GM19438 (cell line): ENCODE measurements around the gene WDR62.
"Not testable (repeated sequence)": the region's sequence is repeated elsewhere in the genome, so short reads cannot be mapped to it uniquely, and the experiment has no call there.

Experiments
- ATAC-seq: cut with Tn5 transposase; IDR thresholded peaks from one replicate; pipeline ENCODE4 v1.9.1; 2021; ENCODE audit warnings: low read depth; ENCODE audit not compliant: unreplicated experiment

WDR62 gene

GRCh38 chr19:36032251-36033104 is 22.2 kb upstream of the WDR62 start, which contains the start of gene CLIP3:
TSS of gene CLIP3 (minus strand) at chr19:36032873. CDS start at chr19:36032357, 516 bp downstream.
- no peak for ATAC-seq

GRCh38 chr19:36040495-36040894 is 14.2 kb upstream of the WDR62 start:
- no peak for ATAC-seq

- ATAC-seq, result not testable (repeated sequence)
Measured at GRCh38 chr19:36041092-36041491, 13.6 kb upstream of the WDR62 start.

- ATAC-seq, result no peak
Measured at GRCh38 chr19:36041831-36042230, 12.9 kb upstream of the WDR62 start.

GRCh38 chr19:36043952-36044351 is 10.7 kb upstream of the WDR62 start:
- no peak for ATAC-seq

- ATAC-seq, result no peak
Measured at GRCh38 chr19:36046443-36047050, 8.2 kb upstream of the WDR62 start.

GRCh38 chr19:36047835-36048234 is 6.9 kb upstream of the WDR62 start:
- no peak for ATAC-seq

GRCh38 chr19:36049080-36049698 is 5.5 kb upstream of the WDR62 start:
- no peak for ATAC-seq

GRCh38 chr19:36051236-36051635 is 3.5 kb upstream of the WDR62 start:
- no peak for ATAC-seq

- no peak for ATAC-seq
Measured at GRCh38 chr19:36051637-36052036, 3.1 kb upstream of the WDR62 start.

GRCh38 chr19:36054119-36054732 is 471 bp upstream of the WDR62 start, which contains the start of gene THAP8:
TSS of gene THAP8 (minus strand) at chr19:36054285. CDS start at chr19:36054217, 68 bp downstream.
- peak; percentile 77 for ATAC-seq

- no peak for ATAC-seq
Measured at GRCh38 chr19:36058481-36059179, 3.9 kb downstream of the WDR62 start.

GRCh38 chr19:36059180-36059910 is 4.6 kb downstream of the WDR62 start:
- no peak for ATAC-seq

GRCh38 chr19:36060430-36060829 is 5.7 kb downstream of the WDR62 start:
- ATAC-seq, result no peak

- no peak for ATAC-seq
Measured at GRCh38 chr19:36061367-36061766, 6.7 kb downstream of the WDR62 start.

GRCh38 chr19:36064826-36065225 is 10.1 kb downstream of the WDR62 start:
- ATAC-seq, result no peak

- ATAC-seq, result no peak
Measured at GRCh38 chr19:36067681-36068080, 13.0 kb downstream of the WDR62 start.

- ATAC-seq, result not testable (repeated sequence)
Measured at GRCh38 chr19:36068810-36069499, 14.3 kb downstream of the WDR62 start.

- ATAC-seq, result no peak
Measured at GRCh38 chr19:36072081-36072480, 17.4 kb downstream of the WDR62 start.
